ENCODE measurements around the gene SBK1.
"Not testable (repeated sequence)": the region's sequence is repeated elsewhere in the genome, so short reads cannot be mapped to it uniquely, and the experiment has no call there.

Gene SBK1

GRCh38 chr16:28291651-28292626, at the start of gene SBK1:
TSS of gene SBK1 (plus strand) at chr16:28292525. CDS start at chr16:28317392, 24,867 bp downstream.
- peak; percentile 84 for DNase-seq

- not testable (repeated sequence) for DNase-seq
These were observed 42.8 kb upstream of the SBK1 start for GRCh38 chr16:28249483-28249882.

- DNase-seq: no peak
These were observed 41.3 kb upstream of the SBK1 start for GRCh38 chr16:28250999-28251398.

GRCh38 chr16:28254158-28254557, 38.2 kb upstream of the SBK1 start:
- no peak for DNase-seq

- DNase-seq: no peak
These were observed 36.5 kb upstream of the SBK1 start for GRCh38 chr16:28255838-28256237.

GRCh38 chr16:28257256-28257655, 35.1 kb upstream of the SBK1 start:
- DNase-seq: no peak

GRCh38 chr16:28258567-28258966, 33.8 kb upstream of the SBK1 start:
- DNase-seq: no peak

GRCh38 chr16:28259091-28259780, 33.1 kb upstream of the SBK1 start:
- DNase-seq: no peak

- DNase-seq: no peak
These were observed 32.6 kb upstream of the SBK1 start for GRCh38 chr16:28259781-28260150.

GRCh38 chr16:28260193-28260592, 32.1 kb upstream of the SBK1 start:
- no peak for DNase-seq

GRCh38 chr16:28261942-28262341, 30.4 kb upstream of the SBK1 start:
- no peak for DNase-seq

GRCh38 chr16:28263305-28263704, 29.0 kb upstream of the SBK1 start:
- DNase-seq: no peak

- no peak for DNase-seq
These were observed 27.7 kb upstream of the SBK1 start for GRCh38 chr16:28264656-28265055.

- no peak for DNase-seq
These were observed 26.5 kb upstream of the SBK1 start for GRCh38 chr16:28265822-28266221.

GRCh38 chr16:28267356-28267755, 25.0 kb upstream of the SBK1 start:
- DNase-seq: no peak

GRCh38 chr16:28273511-28273910, 18.8 kb upstream of the SBK1 start:
- no peak for DNase-seq

- DNase-seq: no peak
These were observed 17.6 kb upstream of the SBK1 start for GRCh38 chr16:28274676-28275075.

- no peak for DNase-seq
These were observed 16.0 kb upstream of the SBK1 start for GRCh38 chr16:28276301-28276700.

GRCh38 chr16:28277537-28278388, 14.6 kb upstream of the SBK1 start:
- DNase-seq: peak; percentile 72

GRCh38 chr16:28279006-28279405, 13.3 kb upstream of the SBK1 start:
- DNase-seq: no peak

GRCh38 chr16:28280881-28281836, 11.2 kb upstream of the SBK1 start:
- DNase-seq: no peak

- DNase-seq: no peak
These were observed 10.3 kb upstream of the SBK1 start for GRCh38 chr16:28282045-28282444.
